ENCODE results near the gene PTPN11. TPM values are rescaled to one million over a fixed set of nuclear protein-coding genes. Genes with fewer than 3 reads are reported as not detected.
"Not testable (repeated sequence)": the region's sequence is repeated elsewhere in the genome, so short reads cannot be mapped to it uniquely, and the experiment has no call there.

The PTPN11 gene
- total RNA-seq, 2 experiments from 2014 or later, result 129 to 134 TPM

- Mint-ChIP-seq H3K27ac (peak overlapping the region; percentile 92), H3K4me1 (peaks cover 19% of the 10 kb centered on the region), H3K27me3 (peaks cover 4% of the 10 kb centered on the region), H3K9me3 (ENCODE audit: low read depth) (no peaks in the 10 kb centered on the region), H3K36me3 (ENCODE audit: low read depth) (no peaks in the 10 kb centered on the region), H3K4me3 (peak overlapping the region; percentile 71)
- CTCF ChIA-PET, result interaction anchor here (0.5 to 3.3 kb wide), 30 partner anchors 9 to 574 kb away, joined by 3 to 59 read pairs (median 4); no protein-coding TSS in a partner anchor
- intact Hi-C loops (cut with DNase I, micrococcal nuclease), result loop anchor here (1.0 to 10.0 kb wide), 7 partner anchors 23 to 702 kb away; partner anchors contain the start of genes ACAD10 (in 1 of the 2), BRAP (in 1 of the 2), MAPKAPK5 (in 1 of the 2) and RPL6 (in 1 of the 2)
- DNase-seq (no peak), ATAC-seq (no peak)
- POLR2A ChIA-PET, result interaction anchor here (1.3 kb wide), 1 partner anchor 188 kb away, joined by 5 read pairs; no protein-coding TSS in a partner anchor
Measured at GRCh38 chr12:112386726-112387125, 32.0 kb upstream of the PTPN11 start.

- H3K27ac Mint-ChIP-seq, result no peak overlapping the region
- intact Hi-C loops (cut with DNase I, micrococcal nuclease), result loop anchor here (5.0 to 10.0 kb wide), 2 partner anchors 442 to 704 kb away; partner anchors contain the start of genes ACAD10 (in 1 of the 2) and BRAP (in 1 of the 2)
- no peaks in the 10 kb centered on the region for H3K36me3 Mint-ChIP-seq (ENCODE audit: low read depth)
- ChIA-PET CTCF (interaction anchor here (3.1 kb wide), 1 partner anchor 191 kb away, joined by 59 read pairs; no protein-coding TSS in a partner anchor), POLR2A (no interaction called here)
- peaks cover 4% of the 10 kb centered on the region for H3K27me3 Mint-ChIP-seq
- no peak for DNase-seq
- no peak overlapping the region for H3K4me3 Mint-ChIP-seq
- H3K4me1 Mint-ChIP-seq, result peaks cover 14% of the 10 kb centered on the region
- ATAC-seq, result no peak
- no peaks in the 10 kb centered on the region for H3K9me3 Mint-ChIP-seq (ENCODE audit: low read depth)
Measured at GRCh38 chr12:112389228-112389627, 29.5 kb upstream of the PTPN11 start.

- H3K27ac Mint-ChIP-seq; H3K9me3 Mint-ChIP-seq (ENCODE audit: low read depth); POLR2A ChIA-PET; H3K36me3 Mint-ChIP-seq (ENCODE audit: low read depth); DNase-seq; CTCF ChIA-PET; H3K27me3 Mint-ChIP-seq; ATAC-seq; H3K4me3 Mint-ChIP-seq: not testable (repeated sequence)
- intact Hi-C loops (cut with DNase I, micrococcal nuclease), result loop anchor here (5.0 to 10.0 kb wide), 2 partner anchors 443 to 705 kb away; partner anchors contain the start of genes ACAD10 (in 1 of the 2) and BRAP (in 1 of the 2)
- H3K4me1 Mint-ChIP-seq, result peaks cover 14% of the 10 kb centered on the region
Measured at GRCh38 chr12:112389922-112390654, 28.7 kb upstream of the PTPN11 start.

GRCh38 chr12:112393328-112393727 lies 25.4 kb upstream of the PTPN11 start:
- no peaks in the 10 kb centered on the region for H3K9me3 Mint-ChIP-seq (ENCODE audit: low read depth)
- ATAC-seq (no peak), DNase-seq (no peak)
- no peak overlapping the region for H3K27ac Mint-ChIP-seq
- H3K4me1 Mint-ChIP-seq, result no peaks in the 10 kb centered on the region
- intact Hi-C loops (cut with DNase I, micrococcal nuclease), result no loop called here
- ChIA-PET POLR2A (no interaction called here), CTCF (no interaction called here)
- no peaks in the 10 kb centered on the region for H3K36me3 Mint-ChIP-seq (ENCODE audit: low read depth)
- H3K4me3 Mint-ChIP-seq, result no peak overlapping the region
- H3K27me3 Mint-ChIP-seq, result peaks cover 2% of the 10 kb centered on the region

- H3K4me1 Mint-ChIP-seq, result peaks cover 8% of the 10 kb centered on the region
- ChIA-PET POLR2A (no interaction called here), CTCF (interaction anchor here (0.5 to 0.9 kb wide), 2 partner anchors 73 to 380 kb away, joined by 3 read pairs; no protein-coding TSS in a partner anchor)
- DNase-seq, result no peak
- ATAC-seq, result no peak
- intact Hi-C loops (cut with DNase I, micrococcal nuclease), result loop anchor here (10.0 kb wide), 2 partner anchors 716 to 1656 kb away; partner anchors contain the start of genes ACAD10 (in 1 of the 2), BRAP (in 1 of the 2) and PPP1CC (in 1 of the 2)
- no peaks in the 10 kb centered on the region for H3K9me3 Mint-ChIP-seq (ENCODE audit: low read depth)
- no peaks in the 10 kb centered on the region for H3K27me3 Mint-ChIP-seq
- no peak overlapping the region for H3K27ac Mint-ChIP-seq
- H3K36me3 Mint-ChIP-seq (ENCODE audit: low read depth), result peaks cover 19% of the 10 kb centered on the region
- H3K4me3 Mint-ChIP-seq, result no peak overlapping the region
Measured at GRCh38 chr12:112401054-112401453, 17.7 kb upstream of the PTPN11 start.

GRCh38 chr12:112401903-112402498 lies 16.7 kb upstream of the PTPN11 start:
- no peak for ATAC-seq
- Mint-ChIP-seq H3K9me3 (ENCODE audit: low read depth) (no peaks in the 10 kb centered on the region), H3K36me3 (ENCODE audit: low read depth) (peaks cover 28% of the 10 kb centered on the region), H3K4me1 (peaks cover 16% of the 10 kb centered on the region), H3K4me3 (no peak overlapping the region), H3K27ac (no peak overlapping the region), H3K27me3 (no peaks in the 10 kb centered on the region)
- intact Hi-C loops (cut with DNase I, micrococcal nuclease), result loop anchor here (10.0 kb wide), 2 partner anchors 717 to 1657 kb away; partner anchors contain the start of genes ACAD10 (in 1 of the 2), BRAP (in 1 of the 2) and PPP1CC (in 1 of the 2)
- DNase-seq, result no peak
- POLR2A ChIA-PET, result interaction anchor here (0.6 to 0.7 kb wide), 2 partner anchors 107 to 1904 kb away, joined by 3 read pairs; no protein-coding TSS in a partner anchor
- CTCF ChIA-PET, result interaction anchor here (0.6 to 1.0 kb wide), 4 partner anchors 15 to 204 kb away, joined by 3 to 4 read pairs (median 4); no protein-coding TSS in a partner anchor

- H3K36me3 Mint-ChIP-seq (ENCODE audit: low read depth), result peaks cover 53% of the 10 kb centered on the region
- peak overlapping the region; percentile 93 for H3K4me3 Mint-ChIP-seq
- ATAC-seq (no peak), DNase-seq (no peak)
- ChIA-PET CTCF (no interaction called here), POLR2A (interaction anchor here (0.7 kb wide), 1 partner anchor 481 kb away, joined by 4 read pairs; no protein-coding TSS in a partner anchor)
- intact Hi-C loops (cut with DNase I, micrococcal nuclease), result loop anchor here (5.0 to 10.0 kb wide), 3 partner anchors 565 to 1662 kb away; partner anchors contain the start of genes ACAD10 (in 1 of the 2), BRAP (in 1 of the 2), MAPKAPK5 (in 1 of the 2) and PPP1CC (in 1 of the 2)
- H3K9me3 Mint-ChIP-seq (ENCODE audit: low read depth), result no peaks in the 10 kb centered on the region
- H3K4me1 Mint-ChIP-seq, result peaks cover 42% of the 10 kb centered on the region
- H3K27ac Mint-ChIP-seq, result peak overlapping the region; percentile 70
- no peaks in the 10 kb centered on the region for H3K27me3 Mint-ChIP-seq
Measured at GRCh38 chr12:112406519-112407488, 11.9 kb upstream of the PTPN11 start.

GRCh38 chr12:112407683-112408082 lies 11.1 kb upstream of the PTPN11 start:
- CTCF ChIA-PET, result not testable (repeated sequence)
- peaks cover 53% of the 10 kb centered on the region for H3K36me3 Mint-ChIP-seq (ENCODE audit: low read depth)

GRCh38 chr12:112408621-112409020 lies 10.1 kb upstream of the PTPN11 start:
- no peaks in the 10 kb centered on the region for H3K9me3 Mint-ChIP-seq (ENCODE audit: low read depth)
- CTCF ChIA-PET, result no interaction called here
- intact Hi-C loops (cut with DNase I, micrococcal nuclease), result loop anchor here (1.0 to 10.0 kb wide), 15 partner anchors 10 to 1664 kb away; partner anchors contain the start of genes ACAD10 (in 2 of the 2), HECTD4 (in 2 of the 2), MAPKAPK5 (in 2 of the 2) and PTPN11 (in 2 of the 2)
- peak overlapping the region; percentile 100 for H3K27ac Mint-ChIP-seq
- DNase-seq (no peak), ATAC-seq (peak; percentile 37)
- no peaks in the 10 kb centered on the region for H3K27me3 Mint-ChIP-seq
- H3K4me1 Mint-ChIP-seq, result peaks cover 42% of the 10 kb centered on the region
- H3K4me3 Mint-ChIP-seq, result peak overlapping the region; percentile 93
- POLR2A ChIA-PET, result no interaction called here
- peaks cover 53% of the 10 kb centered on the region for H3K36me3 Mint-ChIP-seq (ENCODE audit: low read depth)

More at GRCh38 chr12:112407683-112408082, 11.1 kb upstream of the PTPN11 start:
- DNase-seq; ATAC-seq; H3K27me3 Mint-ChIP-seq; POLR2A ChIA-PET; H3K9me3 Mint-ChIP-seq (ENCODE audit: low read depth): not testable (repeated sequence)
- Mint-ChIP-seq H3K4me1 (peaks cover 42% of the 10 kb centered on the region), H3K4me3 (peak overlapping the region; percentile 93), H3K27ac (peak overlapping the region; percentile 100)
- intact Hi-C loops (cut with DNase I, micrococcal nuclease), result loop anchor here (2.0 to 10.0 kb wide), 5 partner anchors 25 to 1663 kb away; partner anchors contain the start of genes ACAD10 (in 1 of the 2), BRAP (in 1 of the 2), HECTD4 (in 1 of the 2) and MAPKAPK5 (in 1 of the 2)
